Measurements from ENCODE around the gene CHKA.

GRCh38 chr11:68107689-68108088, 13.5 kb downstream of the CHKA start:
- TF ChIP-seq EZH2 (IDR thresholded peaks at IDR 0.05; ENCODE audit: low read depth, low read length, severe bottlenecking) (no peak), POLR2A (IDR thresholded peaks at IDR 0.05; ENCODE audit: control extremely low read depth in 1 of 2, low read depth in 2 of 2, low read length in 2 of 2) (no peak)

Measured in H1 (cell line).